Measurements from ENCODE around the gene ZNF576.

- TF ChIP-seq RAD21 (conservative IDR thresholded peaks at IDR 0.05) (no peak), CTCF (IDR thresholded peaks at IDR 0.05; ENCODE audit: poor library complexity, severe bottlenecking) (no peak), EP300 (conservative IDR thresholded peaks at IDR 0.05; ENCODE audit: poor library complexity, severe bottlenecking) (no peak), EZH2 (IDR thresholded peaks at IDR 0.05; ENCODE audit: borderline replicate concordance, insufficient read depth, low read length, poor library complexity, severe bottlenecking) (no peak)
These were observed 1.5 kb downstream of the ZNF576 start for GRCh38 chr19:43597876-43598275.
